Measurements from ENCODE around the gene CASP3. TPM values are rescaled to one million over a fixed set of nuclear protein-coding genes. Genes with fewer than 3 reads are reported as not detected.
"Not testable (repeated sequence)": the region's sequence is repeated elsewhere in the genome, so short reads cannot be mapped to it uniquely, and the experiment has no call there.

Gene CASP3
- total RNA-seq, 1 experiment from 2014 or later = 11.4 TPM

DNA sequence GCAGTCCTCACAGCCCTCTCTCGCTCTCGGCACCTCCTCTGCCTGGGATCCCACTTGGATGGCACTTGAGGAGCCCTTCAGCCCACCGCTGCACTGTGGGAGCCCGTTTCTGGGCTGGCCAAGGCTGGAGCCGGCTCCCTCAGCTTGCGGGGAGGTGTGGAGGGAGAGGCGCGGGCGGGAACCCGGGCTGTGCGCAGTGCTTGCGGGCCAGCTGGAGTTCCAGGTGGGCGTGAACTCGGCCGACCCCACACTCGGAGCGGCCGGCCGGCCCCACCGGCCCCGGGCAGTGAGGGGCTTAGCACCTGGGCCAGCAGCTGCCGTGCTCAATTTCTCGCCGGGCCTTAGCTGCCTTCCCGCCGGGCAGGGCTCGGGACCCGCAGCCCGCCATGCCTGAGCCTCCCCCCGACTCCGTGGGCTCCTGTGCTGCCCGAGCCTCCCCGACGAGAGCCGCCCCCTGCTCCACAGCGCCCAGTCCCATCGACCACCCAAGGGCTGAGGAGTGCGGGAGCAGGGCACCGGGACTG, 57.4 kb downstream of the CASP3 start:
- intact Hi-C loops (cut with micrococcal nuclease); ATAC-seq; H3K36me3 ChIP-seq (ENCODE audit: control insufficient read depth in 1 of 2, insufficient read depth in 2 of 2, low read length in 2 of 2); H3K4me2 ChIP-seq (ENCODE audit: low read length); H3K9me2 ChIP-seq (ENCODE audit: insufficient read depth); RAD21 ChIA-PET (ENCODE audit: low non-redundant PET in 1 of 2, low total read pairs in 2 of 2, uncharacterized antibody in 2 of 2, unreplicated experiment in 2 of 2); H3K9me3 ChIP-seq (ENCODE audit: control insufficient read depth in 1 of 2, insufficient read depth in 1 of 2, low read depth in 1 of 2, low read length in 2 of 2); H3K27ac ChIP-seq (ENCODE audit: low read depth, low read length); CTCF ChIA-PET; H4K20me1 ChIP-seq (ENCODE audit: insufficient read depth); H3K4me3 ChIP-seq (replicated peaks in 1 of 2; ENCODE audit: low read depth in 1 of 2, low read length in 2 of 2); H3K79me2 ChIP-seq (ENCODE audit: insufficient read depth, low read length); H3K4me1 ChIP-seq (ENCODE audit: control insufficient read depth in 1 of 2, insufficient read depth in 2 of 2, low read length in 2 of 2); H3K27me3 ChIP-seq (ENCODE audit: insufficient read depth, low read length); DNase-seq (ENCODE audit: low read depth, low spot score); H3K9ac ChIP-seq (ENCODE audit: low read length); BruUV-seq (replicated peaks); H2AFZ ChIP-seq (ENCODE audit: low read depth, low read length, poor library complexity, severe bottlenecking); POLR2A ChIA-PET: not testable (repeated sequence)

DNA sequence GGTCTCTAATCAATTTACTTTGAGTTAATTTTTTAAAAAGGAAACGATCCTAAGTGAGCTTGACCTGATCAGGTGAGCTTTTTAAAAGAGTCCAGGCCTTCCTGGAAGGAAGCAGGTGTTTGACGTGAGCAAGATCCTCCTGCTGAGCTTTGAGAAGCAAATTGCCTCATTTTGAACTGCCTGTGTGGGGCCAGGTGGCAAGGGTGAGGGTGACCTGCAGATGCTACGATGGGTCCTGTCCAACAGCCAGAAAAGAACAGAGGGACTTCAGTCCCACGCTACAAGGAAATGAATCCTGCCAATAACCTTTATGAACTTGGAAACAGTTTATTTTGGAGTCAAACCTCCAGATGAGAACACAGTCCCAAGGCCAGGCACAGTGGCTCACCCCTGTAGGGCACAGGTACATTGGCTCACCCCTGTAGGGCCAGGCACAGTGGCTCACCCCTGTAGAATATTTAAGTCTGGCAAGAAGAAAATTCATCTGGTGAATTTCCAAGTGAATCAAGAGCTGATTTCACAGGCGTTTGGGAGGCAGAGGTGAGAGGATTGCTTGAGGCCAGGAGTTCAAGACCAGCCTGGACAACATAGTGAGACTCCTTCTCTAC, 58.1 kb downstream of the CASP3 start:
- no peaks in the 10 kb centered on the region for H3K27me3 ChIP-seq (ENCODE audit: insufficient read depth, low read length)
- no peaks in the 10 kb centered on the region for H3K9me3 ChIP-seq (ENCODE audit: control insufficient read depth in 1 of 2, insufficient read depth in 1 of 2, low read depth in 1 of 2, low read length in 2 of 2)
- no peak overlapping the region for H3K4me3 ChIP-seq (replicated peaks in 1 of 2; ENCODE audit: low read depth in 1 of 2, low read length in 2 of 2)
- intact Hi-C loops (cut with micrococcal nuclease) = no loop called here
- no peaks in the 10 kb centered on the region for H3K9me2 ChIP-seq (ENCODE audit: insufficient read depth)
- ATAC-seq = no peak
- TF ChIP-seq EZH2phosphoT487 (IDR thresholded peaks at IDR 0.05; ENCODE audit: borderline replicate concordance) (no peak), POLR2AphosphoS5 (IDR thresholded peaks at IDR 0.05; ENCODE audit: low read depth, low read length) (no peak), SIN3A (IDR thresholded peaks at IDR 0.05; ENCODE audit: low read depth) (no peak), EGR1 (IDR thresholded peaks at IDR 0.05; ENCODE audit: low read depth) (no peak), SRF (IDR thresholded peaks at IDR 0.05; ENCODE audit: low read depth) (no peak), CEBPB (IDR thresholded peaks at IDR 0.05; ENCODE audit: low read depth) (no peak), YY1 (IDR thresholded peaks at IDR 0.05; ENCODE audit: extremely low read depth, insufficient replicate concordance, low read depth, low read length) (no peak)
- TF ChIP-seq, protein P1, sequence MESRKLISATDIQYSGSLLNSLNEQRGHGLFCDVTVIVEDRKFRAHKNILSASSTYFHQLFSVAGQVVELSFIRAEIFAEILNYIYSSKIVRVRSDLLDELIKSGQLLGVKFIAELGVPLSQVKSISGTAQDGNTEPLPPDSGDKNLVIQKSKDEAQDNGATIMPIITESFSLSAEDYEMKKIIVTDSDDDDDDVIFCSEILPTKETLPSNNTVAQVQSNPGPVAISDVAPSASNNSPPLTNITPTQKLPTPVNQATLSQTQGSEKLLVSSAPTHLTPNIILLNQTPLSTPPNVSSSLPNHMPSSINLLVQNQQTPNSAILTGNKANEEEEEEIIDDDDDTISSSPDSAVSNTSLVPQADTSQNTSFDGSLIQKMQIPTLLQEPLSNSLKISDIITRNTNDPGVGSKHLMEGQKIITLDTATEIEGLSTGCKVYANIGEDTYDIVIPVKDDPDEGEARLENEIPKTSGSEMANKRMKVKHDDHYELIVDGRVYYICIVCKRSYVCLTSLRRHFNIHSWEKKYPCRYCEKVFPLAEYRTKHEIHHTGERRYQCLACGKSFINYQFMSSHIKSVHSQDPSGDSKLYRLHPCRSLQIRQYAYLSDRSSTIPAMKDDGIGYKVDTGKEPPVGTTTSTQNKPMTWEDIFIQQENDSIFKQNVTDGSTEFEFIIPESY (IDR thresholded peaks at IDR 0.05; ENCODE audit: extremely low read depth, insufficient replicate concordance, low read length) = no peak
- TF ChIP-seq, protein P2, sequence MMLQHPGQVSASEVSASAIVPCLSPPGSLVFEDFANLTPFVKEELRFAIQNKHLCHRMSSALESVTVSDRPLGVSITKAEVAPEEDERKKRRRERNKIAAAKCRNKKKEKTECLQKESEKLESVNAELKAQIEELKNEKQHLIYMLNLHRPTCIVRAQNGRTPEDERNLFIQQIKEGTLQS (IDR thresholded peaks at IDR 0.05) = no peak
- H3K9ac ChIP-seq (ENCODE audit: low read length) = no peak overlapping the region
- H3K4me2 ChIP-seq (ENCODE audit: low read length) = no peak overlapping the region
- H3K4me1 ChIP-seq (ENCODE audit: control insufficient read depth in 1 of 2, insufficient read depth in 2 of 2, low read length in 2 of 2) = no peaks in the 10 kb centered on the region
- DNase-seq (ENCODE audit: low read depth, low spot score) = no peak
- no TSS peak for BruUV-seq (replicated peaks)
- ChIA-PET POLR2A (no interaction called here), RAD21 (ENCODE audit: low non-redundant PET in 1 of 2, low total read pairs in 2 of 2, uncharacterized antibody in 2 of 2, unreplicated experiment in 2 of 2) (no interaction called here), CTCF (no interaction called here)
- no peak overlapping the region for H2AFZ ChIP-seq (ENCODE audit: low read depth, low read length, poor library complexity, severe bottlenecking)
- no peak overlapping the region for H3K27ac ChIP-seq (ENCODE audit: low read depth, low read length)
- no peaks in the 10 kb centered on the region for H3K79me2 ChIP-seq (ENCODE audit: insufficient read depth, low read length)
- H4K20me1 ChIP-seq (ENCODE audit: insufficient read depth) = no peaks in the 10 kb centered on the region
- H3K36me3 ChIP-seq (ENCODE audit: control insufficient read depth in 1 of 2, insufficient read depth in 2 of 2, low read length in 2 of 2) = no peaks in the 10 kb centered on the region

All from HCT116 (cell line).